Keratinocyte (primary cell): ENCODE data around the gene EDA. TPM values are rescaled to one million over a fixed set of nuclear protein-coding genes. Genes with fewer than 3 reads are reported as not detected.

Experiments
- DNase-seq: peaks from one replicate; pipeline ENCODE4 v3.0.0-alpha.2; 2011; ENCODE audit warnings: low read depth, missing footprints, low spot score
- FAIRE-seq: peaks from 2 replicates; lab custom pipeline; 2011; peaks lifted over from hg19 to GRCh38; lab: Jason Lieb, UNC
- H2AFZ ChIP-seq: 2 replicates; pipeline ENCODE4 v1.6.0; 2012; ENCODE audit warnings: low read length, control low read depth, inconsistent platforms; ENCODE audit not compliant: control insufficient read depth
- H3K27ac ChIP-seq: 2 replicates; pipeline ENCODE4 v1.5.1; 2011; ENCODE audit warnings: low read length; ENCODE audit not compliant: control insufficient read depth, insufficient read depth
- H3K27me3 ChIP-seq: 3 replicates; pipeline ENCODE4 v1.6.0; 2011; ENCODE audit warnings: low read length; ENCODE audit not compliant: control insufficient read depth, insufficient read depth; ENCODE audit errors: extremely low read depth
- H3K36me3 ChIP-seq, 2 experiments: 2 replicates in 1 of 2; 3 replicates in 1 of 2; pipeline ENCODE4 v1.5.1; 2011; ENCODE audit warnings: low read length in 2 of 2, mild to moderate bottlenecking in 1 of 2; ENCODE audit not compliant: control insufficient read depth in 2 of 2, insufficient read depth in 2 of 2; ENCODE audit errors: extremely low read depth in 1 of 2
- H3K4me1 ChIP-seq: 3 replicates; pipeline ENCODE4 v1.5.1; 2011; ENCODE audit warnings: low read length; ENCODE audit not compliant: control insufficient read depth, insufficient read depth; ENCODE audit errors: extremely low read depth
- H3K4me2 ChIP-seq: 3 replicates; pipeline ENCODE4 v1.6.0; 2011; ENCODE audit warnings: low read depth, low read length; ENCODE audit not compliant: control insufficient read depth, insufficient read depth; ENCODE audit errors: extremely low read depth
- H3K4me3 ChIP-seq, 3 experiments: fragments of 200-600 bp in 1 of 3; sonication (generic) in 1 of 3; 2 replicates in 2 of 3; 3 replicates in 1 of 3; pipeline ENCODE4 v1.5.1; 2011 to 2016; ENCODE audit warnings: low read length in 3 of 3, mild to moderate bottlenecking in 3 of 3, control low read depth in 2 of 3, inconsistent platforms in 1 of 3, low read depth in 1 of 3, mixed read lengths in 1 of 3, mixed run types in 1 of 3, moderate library complexity in 1 of 3; ENCODE audit not compliant: control insufficient read depth in 2 of 3, insufficient read depth in 2 of 3; ENCODE audit errors: extremely low read depth in 1 of 3
- H3K79me2 ChIP-seq: 2 replicates; pipeline ENCODE4 v1.6.0; 2012; ENCODE audit warnings: low read length; ENCODE audit not compliant: control insufficient read depth, insufficient read depth
- H3K9ac ChIP-seq: 3 replicates; pipeline ENCODE4 v1.6.0; 2011; ENCODE audit warnings: low read length; ENCODE audit not compliant: control insufficient read depth, insufficient read depth; ENCODE audit errors: extremely low read depth
- H3K9me1 ChIP-seq: 3 replicates; pipeline ENCODE4 v1.6.0; 2011; ENCODE audit warnings: low read length; ENCODE audit not compliant: control insufficient read depth, insufficient read depth; ENCODE audit errors: extremely low read depth
- H3K9me3 ChIP-seq: 2 replicates; pipeline ENCODE4 v1.5.1; 2012; ENCODE audit warnings: low read depth, low read length; ENCODE audit not compliant: control insufficient read depth
- H4K20me1 ChIP-seq: 3 replicates; pipeline ENCODE4 v1.6.0; 2011; ENCODE audit warnings: low read length; ENCODE audit not compliant: control insufficient read depth, insufficient read depth; ENCODE audit errors: extremely low read depth
- CTCF ChIP-seq, 3 experiments: IDR thresholded peaks in 1 of 3; conservative IDR thresholded peaks in 1 of 3; optimal IDR thresholded peaks in 1 of 3; 2 replicates in 2 of 3; 3 replicates in 1 of 3; pipeline versions ENCODE3 to v1.5.1; 2011; ENCODE audit warnings: low read length in 3 of 3, mild to moderate bottlenecking in 3 of 3, moderate library complexity in 2 of 3, control low read depth in 1 of 3, inconsistent platforms in 1 of 3; ENCODE audit not compliant: insufficient read depth in 2 of 3; ENCODE audit errors: extremely low read depth in 1 of 3
- EZH2 ChIP-seq: IDR thresholded peaks from one replicate; pipeline ENCODE4 v1.6.1; 2012; ENCODE audit warnings: inconsistent platforms, mild to moderate bottlenecking, low read length, moderate library complexity
- dilution Hi-C: fragments of 300-500 bp; cut with MboI; formaldehyde crosslinking; loops from one replicate; pipeline ENCODE4 v1.7.0; 2020; ENCODE audit warnings: low sequenced_read_pairs; ENCODE audit not compliant: extremely low pct_ligation_motif_present
- polyA plus RNA-seq, 5 experiments: library from polyadenylated mRNA; depleted of rRNA in 3 of 5; stranded (reverse) in 3 of 5; stranded (forward) in 1 of 5; unstranded in 1 of 5; fragments of >200 nt; gene quantifications; 1 replicate in 1 of 5; 2 replicates in 3 of 5; 3 replicates in 1 of 5; pipeline versions ENCODE4 v1.2.1 to v1.2.3, GENCODE V29; 2011 to 2012; ENCODE audit warnings: missing spikeins in 2 of 5, low read depth in 1 of 5, low replicate concordance in 1 of 5

Gene EDA
- polyA plus RNA-seq, 1 donor (not counting 4 experiments of a cell fraction or from before 2014, with no cell fraction given) = 0.75 TPM

- Histone ChIP-seq H3K27me3 (no peaks in the 10 kb centered on the region), H3K9me3 (no peaks in the 10 kb centered on the region), H3K36me3 (no peaks in the 10 kb centered on the region), H3K9me1 (no peaks in the 10 kb centered on the region), H3K4me1 (peaks cover 18% of the 10 kb centered on the region), H3K9ac (no peak overlapping the region), H4K20me1 (no peaks in the 10 kb centered on the region), H3K27ac (no peak overlapping the region), H3K4me2 (no peak overlapping the region), H3K79me2 (no peaks in the 10 kb centered on the region), H3K4me3 (no peak overlapping the region), H2AFZ (no peak overlapping the region)
- TF ChIP-seq CTCF (optimal IDR thresholded peaks at IDR 0.05 in 1 of 3, IDR thresholded peaks at IDR 0.05 in 1 of 3, conservative IDR thresholded peaks at IDR 0.05 in 1 of 3; ENCODE audit: extremely low read depth in 1 of 3, insufficient read depth in 2 of 3, low read length in 3 of 3) = no peak
- no peak for TF ChIP-seq EZH2
- FAIRE-seq (no peak), DNase-seq (no peak)
- dilution Hi-C loops = no loop called here
Observed at GRCh38 chrX:70041993-70042392, 426.1 kb downstream of the EDA start.

DNA sequence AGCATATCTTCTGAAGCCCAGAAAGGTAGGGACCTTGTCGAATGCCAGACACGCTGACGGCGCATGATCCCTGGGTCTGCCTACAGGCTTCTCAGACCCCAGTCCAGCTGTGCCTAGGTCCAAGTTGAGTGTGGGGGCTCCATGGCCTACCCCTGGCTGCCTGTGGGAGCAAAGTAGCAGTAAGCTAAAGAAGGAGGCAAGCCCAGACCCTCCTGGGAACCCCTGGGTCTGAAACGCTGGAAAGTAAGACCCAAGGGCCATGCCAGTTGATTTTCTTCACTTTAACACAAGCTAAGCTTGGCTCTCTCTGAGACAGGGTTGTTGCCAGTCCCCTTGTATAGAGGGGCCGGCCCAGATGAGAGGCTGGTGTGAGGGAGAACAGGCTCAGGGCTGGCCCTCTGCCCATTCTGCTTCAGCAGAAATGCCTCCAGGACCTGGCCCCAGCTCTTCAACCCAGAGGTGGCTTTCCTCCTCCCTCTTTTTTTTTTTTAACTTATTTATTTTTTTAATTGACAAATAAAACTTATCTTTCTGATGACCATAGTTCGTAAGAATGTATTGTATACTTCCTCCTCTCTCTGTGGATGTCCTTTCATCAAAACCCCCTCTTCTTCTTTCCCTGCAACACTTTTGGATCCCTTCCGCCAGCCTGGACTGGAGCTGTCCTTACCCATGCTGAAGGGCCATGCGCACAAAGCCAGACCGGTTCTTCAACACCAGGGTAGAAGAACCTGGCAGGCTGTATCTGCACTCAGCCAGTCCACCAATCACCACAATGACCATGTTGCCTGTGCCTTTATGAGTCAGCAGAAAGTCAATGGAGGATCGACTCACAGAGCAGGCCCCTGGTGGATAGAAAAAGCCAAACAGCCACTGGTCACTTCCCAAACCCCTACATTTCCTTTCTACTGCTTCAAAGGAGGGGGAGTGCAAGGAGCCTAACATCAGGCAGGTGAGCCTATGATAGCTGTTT, 426.8 kb downstream of the EDA start:
- H3K9me1 ChIP-seq = no peaks in the 10 kb centered on the region
- peaks cover 24% of the 10 kb centered on the region for H3K4me1 ChIP-seq
- H4K20me1 ChIP-seq = no peaks in the 10 kb centered on the region
- no peaks in the 10 kb centered on the region for H3K36me3 ChIP-seq
- no peak overlapping the region for H3K4me2 ChIP-seq
- no peak for DNase-seq
- no peaks in the 10 kb centered on the region for H3K27me3 ChIP-seq
- no peak overlapping the region for H3K9ac ChIP-seq
- no peaks in the 10 kb centered on the region for H3K79me2 ChIP-seq
- H2AFZ ChIP-seq = no peak overlapping the region
- no peak for FAIRE-seq
- H3K27ac ChIP-seq = no peak overlapping the region
- dilution Hi-C loops = no loop called here
- no peaks in the 10 kb centered on the region for H3K9me3 ChIP-seq
- TF ChIP-seq EZH2 (no peak), CTCF (optimal IDR thresholded peaks at IDR 0.05 in 1 of 3, IDR thresholded peaks at IDR 0.05 in 1 of 3, conservative IDR thresholded peaks at IDR 0.05 in 1 of 3; ENCODE audit: extremely low read depth in 1 of 3, insufficient read depth in 2 of 3, low read length in 3 of 3) (no peak)
- H3K4me3 ChIP-seq = no peak overlapping the region
